HG03095 (cell line): Measurements from ENCODE around the gene DEFB127.
"Not testable (repeated sequence)": the region's sequence is repeated elsewhere in the genome, so short reads cannot be mapped to it uniquely, and the experiment has no call there.

Experiments used
- ATAC-seq: cut with Tn5 transposase; IDR thresholded peaks from one replicate; pipeline ENCODE4 v1.9.1; 2021; ENCODE audit warnings: moderate library complexity; ENCODE audit not compliant: unreplicated experiment

The DEFB127 gene

GRCh38 chr20:157154-157553 is at the start of gene DEFB127:
DEFB127 (plus strand) TSS chr20:157454; CDS start chr20:157545, 91 bp downstream.
- no peak for ATAC-seq

GRCh38 chr20:112396-112795 is 44.9 kb upstream of the DEFB127 start:
- ATAC-seq: no peak

- ATAC-seq: no peak
Observed at GRCh38 chr20:117518-117917, 39.7 kb upstream of the DEFB127 start.

DNA sequence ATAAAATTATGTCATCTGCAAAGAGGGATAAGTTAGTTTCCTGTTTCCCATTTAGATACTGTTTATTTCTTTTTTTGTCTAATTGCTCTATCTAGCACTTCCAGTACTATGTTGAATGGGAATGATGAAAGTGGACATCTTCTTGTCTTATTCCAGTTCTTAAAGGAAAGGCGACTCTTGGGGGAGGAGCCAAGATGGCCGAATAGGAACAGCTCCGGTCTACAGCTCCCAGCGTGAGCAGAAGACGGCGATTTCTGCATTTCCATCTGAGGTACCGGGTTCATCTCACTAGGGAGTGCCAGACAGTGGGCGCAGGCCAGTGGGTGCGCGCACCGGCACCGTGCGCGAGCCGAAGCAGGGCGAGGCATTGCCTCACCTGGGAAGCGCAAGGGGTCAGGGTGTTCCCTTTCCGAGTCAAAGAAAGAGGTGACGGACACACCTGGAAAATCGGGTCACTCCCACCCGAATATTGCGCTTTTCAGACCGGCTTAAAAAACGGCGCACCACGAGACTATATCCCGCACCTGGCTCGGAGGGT is 27.4 kb upstream of the DEFB127 start:
- ATAC-seq: not testable (repeated sequence)

DNA sequence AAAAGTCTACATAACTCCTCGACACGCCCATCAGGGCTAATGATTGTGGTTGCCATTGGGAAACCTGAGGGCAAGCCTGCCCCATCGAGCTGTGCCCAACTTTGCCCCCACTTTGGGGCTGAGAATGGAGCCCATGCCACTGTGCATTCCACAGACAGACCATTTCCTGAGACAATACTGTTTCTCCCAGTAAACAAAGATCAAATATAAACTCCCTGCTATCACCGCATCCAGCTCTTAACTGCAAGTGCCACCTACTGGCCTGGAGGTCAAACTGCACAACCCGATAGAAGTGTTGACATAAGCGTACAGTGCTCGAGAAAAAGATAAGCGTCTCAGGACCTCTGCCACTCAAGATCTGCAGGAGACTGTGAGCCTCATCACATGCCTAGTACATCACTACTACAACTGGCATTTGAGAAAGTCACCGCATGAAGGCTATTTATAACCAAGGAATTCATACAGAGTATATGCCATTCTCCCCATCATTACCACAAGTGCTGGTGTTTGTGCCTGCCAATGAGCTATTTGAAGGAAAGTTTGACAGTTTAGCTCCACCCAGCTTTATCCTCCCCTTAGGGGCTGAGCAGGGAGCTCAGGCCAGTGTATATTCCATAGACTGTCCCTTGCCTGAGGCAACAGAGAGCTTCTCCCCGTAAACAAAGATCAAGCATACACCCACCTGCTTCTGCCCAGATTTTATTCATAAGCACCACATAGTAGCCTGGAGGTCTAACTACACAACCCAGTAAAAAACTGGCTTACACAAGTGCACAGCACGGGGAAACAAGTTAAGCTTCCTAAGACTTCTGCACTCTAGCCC is 19.4 kb upstream of the DEFB127 start:
- ATAC-seq: no peak

DNA sequence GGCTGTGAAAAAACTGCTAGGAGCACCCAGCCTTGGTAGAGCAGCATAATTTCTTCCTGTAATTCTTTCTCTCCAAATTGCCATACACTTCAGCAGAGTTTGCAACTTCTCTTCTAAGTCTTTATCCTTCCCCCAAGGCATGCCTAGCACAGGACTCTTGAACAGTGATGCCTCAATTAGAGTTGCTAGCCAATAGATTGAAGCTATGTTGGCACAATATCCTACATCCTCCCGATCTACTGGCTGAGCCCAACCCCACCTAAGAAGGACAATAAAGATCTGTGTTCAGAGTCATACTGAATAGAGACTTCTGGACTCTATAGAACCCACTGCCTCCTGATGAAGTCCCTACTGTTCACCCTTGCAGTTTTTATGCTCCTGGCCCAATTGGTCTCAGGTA is 15.0 kb upstream of the DEFB127 start, which contains the start of gene DEFB126:
Gene DEFB126, plus strand, starts transcription at position 301 of the 400 bp plus-strand sequence. Its CDS starts 39 bp downstream, at position 340.
- no peak for ATAC-seq

GRCh38 chr20:145877-146276 is 11.4 kb upstream of the DEFB127 start:
- no peak for ATAC-seq

- ATAC-seq: no peak
Observed at GRCh38 chr20:152131-152530, 5.1 kb upstream of the DEFB127 start.

- ATAC-seq: no peak
Observed at GRCh38 chr20:164618-165017, 7.4 kb downstream of the DEFB127 start.

DNA sequence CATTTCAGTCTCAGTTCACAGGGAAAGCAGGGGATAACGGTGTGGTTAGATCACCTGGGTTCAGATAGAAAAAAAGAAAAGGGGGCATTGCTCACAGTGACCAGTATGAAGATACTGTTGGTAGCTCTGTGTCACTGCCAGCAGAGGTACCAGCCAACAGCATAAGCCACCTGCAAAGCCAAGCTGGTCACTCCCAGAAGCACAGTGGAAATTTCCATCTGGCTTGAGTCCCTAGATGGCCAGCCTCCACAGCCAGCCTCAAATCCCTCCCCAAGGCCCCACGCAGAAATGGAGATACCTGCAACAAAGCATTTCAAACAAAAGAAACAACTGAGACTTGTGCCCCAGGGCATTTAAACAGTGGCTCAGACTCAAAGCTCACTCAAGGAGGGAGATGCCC is 11.6 kb downstream of the DEFB127 start:
- no peak for ATAC-seq

GRCh38 chr20:184288-184687 is 27.0 kb downstream of the DEFB127 start:
- no peak for ATAC-seq

DNA sequence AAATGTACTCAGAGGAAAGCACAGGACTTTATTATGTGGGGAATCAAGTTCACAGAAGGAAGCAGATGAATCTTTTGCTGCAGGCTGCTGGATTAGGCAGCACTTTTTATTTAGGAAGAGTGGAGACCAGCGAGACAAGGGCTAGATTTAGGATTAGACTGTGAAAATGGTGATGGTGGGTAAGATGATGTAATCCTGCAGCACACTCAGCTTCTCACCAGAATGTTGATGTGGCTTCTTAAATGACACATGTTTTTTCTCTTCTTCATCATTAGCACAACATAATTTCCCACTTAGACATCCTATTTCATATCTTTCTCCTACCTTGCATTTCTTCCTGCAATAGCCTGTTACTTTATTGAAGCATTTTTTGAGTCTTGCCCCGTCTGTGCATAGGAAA is 30.5 kb downstream of the DEFB127 start:
- no peak for ATAC-seq

GRCh38 chr20:189611-190010 is 32.4 kb downstream of the DEFB127 start, which contains the start of gene DEFB128:
DEFB128 (minus strand) TSS chr20:189711; CDS start chr20:189623, 88 bp downstream.
- no peak for ATAC-seq

- ATAC-seq: no peak
Observed at GRCh38 chr20:198225-198624, 41.0 kb downstream of the DEFB127 start.

DNA sequence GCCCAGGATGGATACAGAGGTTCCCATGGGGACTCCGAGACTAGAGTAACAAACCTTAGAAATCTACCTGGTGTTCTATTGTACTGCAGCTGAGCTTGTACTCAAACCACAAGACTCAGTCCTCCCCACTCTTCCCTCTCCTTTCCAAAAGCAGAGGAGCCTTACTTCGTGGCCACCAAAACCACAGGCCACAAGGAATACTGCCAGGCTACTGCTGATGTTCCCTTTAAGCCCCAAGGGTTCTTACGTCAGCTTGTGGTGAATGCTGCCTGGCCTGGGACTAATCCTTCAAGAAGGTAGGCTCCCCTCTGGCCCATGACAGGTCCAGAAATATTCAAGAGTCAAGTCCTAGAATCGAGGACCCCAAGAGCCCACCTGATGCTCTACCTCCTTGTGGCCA is 42.7 kb downstream of the DEFB127 start:
- ATAC-seq: no peak

DNA sequence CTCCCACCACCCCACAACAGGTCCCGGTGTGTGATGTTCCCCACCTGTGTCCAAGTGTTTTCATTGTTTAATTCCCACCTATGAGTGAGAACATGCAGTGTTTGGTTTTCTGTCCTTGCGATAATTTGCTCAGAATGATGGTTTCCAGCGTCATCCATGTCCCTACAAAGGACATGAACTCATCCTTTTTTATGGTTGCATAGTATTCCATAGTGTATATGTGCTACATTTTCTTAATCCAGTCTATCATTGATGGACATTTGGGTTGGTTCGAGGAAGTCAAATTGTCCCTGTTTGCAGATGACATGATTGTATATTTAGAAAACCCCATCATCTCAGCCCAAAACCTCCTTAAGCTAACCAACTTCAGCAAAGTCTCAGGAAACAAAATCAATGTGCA is 46.4 kb downstream of the DEFB127 start:
- ATAC-seq: not testable (repeated sequence)
